Activated CD4-positive, alpha-beta T cell treated with anti-CD3 and anti-CD28 coated beads, Interleukin-2, amount 10 ng/mL, durations not matched to agents 24 days and 14 days (primary cell): ENCODE results near the gene MADD. TPM values are rescaled to one million over a fixed set of nuclear protein-coding genes. Genes with fewer than 3 reads are reported as not detected.

Experiments used
- DNase-seq: peaks from one replicate; pipeline ENCODE4 v3.0.0; 2022
- H3K27ac Mint-ChIP-seq: one replicate; pipeline ENCODE4 v1.8.0; 2022; ENCODE audit warnings: mild to moderate bottlenecking, mixed read lengths
- H3K27me3 Mint-ChIP-seq: one replicate; pipeline ENCODE4 v1.8.0; 2022; ENCODE audit warnings: mixed read lengths
- H3K36me3 Mint-ChIP-seq: one replicate; pipeline ENCODE4 v1.8.0; 2022; ENCODE audit warnings: low read depth, mild to moderate bottlenecking, mixed read lengths
- H3K4me1 Mint-ChIP-seq: one replicate; pipeline ENCODE4 v1.8.0; 2021; ENCODE audit warnings: mixed read lengths
- H3K4me3 Mint-ChIP-seq: one replicate; pipeline ENCODE4 v1.8.0; 2022; ENCODE audit warnings: mild to moderate bottlenecking, moderate library complexity, mixed read lengths
- H3K9me3 Mint-ChIP-seq: one replicate; pipeline ENCODE4 v1.8.0; 2021; ENCODE audit warnings: mixed read lengths
- intact Hi-C: fragments of 100-400 bp; cut with micrococcal nuclease; formaldehyde crosslinking; loops from one replicate; pipeline ENCODE4 v1.15.1; 2023
- total RNA-seq: library from RNA; stranded (reverse); gene quantifications from 2 replicates; pipeline ENCODE4 v1.2.3, GENCODE V29; 2022

The MADD gene
- total RNA-seq, 1 donor from 2014 or later, result 78.5 TPM

- Mint-ChIP-seq H3K36me3 (no peaks in the 10 kb centered on the region), H3K27ac (no peak overlapping the region), H3K4me1 (no peaks in the 10 kb centered on the region), H3K27me3 (no peaks in the 10 kb centered on the region), H3K4me3 (no peak overlapping the region), H3K9me3 (no peaks in the 10 kb centered on the region)
- intact Hi-C loops, result no loop called here
- DNase-seq, result no peak
Observed at GRCh38 chr11:47350315-47350714, 80.4 kb downstream of the MADD start.

GRCh38 chr11:47351156-47352126 lies 81.5 kb downstream of the MADD start:
- intact Hi-C loops, result no loop called here
- no peak overlapping the region for H3K4me3 Mint-ChIP-seq
- no peak for DNase-seq
- H3K27ac Mint-ChIP-seq, result no peak overlapping the region
- no peaks in the 10 kb centered on the region for H3K9me3 Mint-ChIP-seq
- no peaks in the 10 kb centered on the region for H3K27me3 Mint-ChIP-seq
- H3K4me1 Mint-ChIP-seq, result no peaks in the 10 kb centered on the region
- no peaks in the 10 kb centered on the region for H3K36me3 Mint-ChIP-seq

- intact Hi-C loops, result no loop called here
Observed at GRCh38 chr11:47352556-47352955, 82.6 kb downstream of the MADD start, which contains the start of gene MYBPC3. Gene MYBPC3, minus strand, starts transcription at chr11:47352702. Its CDS starts 55 bp downstream, at chr11:47352647.

GRCh38 chr11:47353978-47354774 lies 84.2 kb downstream of the MADD start:
- Mint-ChIP-seq H3K4me3 (no peak overlapping the region), H3K36me3 (no peaks in the 10 kb centered on the region), H3K9me3 (no peaks in the 10 kb centered on the region), H3K4me1 (peaks cover under 1% of the 10 kb centered on the region), H3K27me3 (no peaks in the 10 kb centered on the region), H3K27ac (peak overlapping the region; percentile 30)
- intact Hi-C loops, result no loop called here
- no peak for DNase-seq

More at GRCh38 chr11:47352556-47352955, 82.6 kb downstream of the MADD start, which contains the start of gene MYBPC3:
- Mint-ChIP-seq H3K4me3 (no peak within 1 kb of the TSS), H3K36me3 (no peaks in the 10 kb centered on the region), H3K27ac (no peak within 1 kb of the TSS), H3K9me3 (no peaks in the 10 kb centered on the region), H3K27me3 (no peaks in the 10 kb centered on the region), H3K4me1 (no peaks in the 10 kb centered on the region)
- no peak for DNase-seq

- intact Hi-C loops, result no loop called here
- Mint-ChIP-seq H3K27me3 (no peaks in the 10 kb centered on the region), H3K4me1 (peaks cover 7% of the 10 kb centered on the region), H3K36me3 (no peaks in the 10 kb centered on the region), H3K27ac (no peak overlapping the region), H3K9me3 (no peaks in the 10 kb centered on the region), H3K4me3 (no peak overlapping the region)
- no peak for DNase-seq
Observed at GRCh38 chr11:47354913-47355282, 85.0 kb downstream of the MADD start.

GRCh38 chr11:47355283-47356128 lies 85.6 kb downstream of the MADD start:
- H3K27me3 Mint-ChIP-seq, result no peaks in the 10 kb centered on the region
- no peak overlapping the region for H3K4me3 Mint-ChIP-seq
- no peak overlapping the region for H3K27ac Mint-ChIP-seq
- peaks cover 7% of the 10 kb centered on the region for H3K4me1 Mint-ChIP-seq
- intact Hi-C loops, result no loop called here
- no peaks in the 10 kb centered on the region for H3K36me3 Mint-ChIP-seq
- H3K9me3 Mint-ChIP-seq, result no peaks in the 10 kb centered on the region
- DNase-seq, result peak; percentile 76

GRCh38 chr11:47356129-47356997 lies 86.4 kb downstream of the MADD start:
- Mint-ChIP-seq H3K4me3 (no peak overlapping the region), H3K4me1 (peaks cover 9% of the 10 kb centered on the region), H3K9me3 (no peaks in the 10 kb centered on the region), H3K27ac (no peak overlapping the region), H3K27me3 (no peaks in the 10 kb centered on the region), H3K36me3 (no peaks in the 10 kb centered on the region)
- DNase-seq, result no peak
- intact Hi-C loops, result no loop called here

GRCh38 chr11:47356998-47357329 lies 87.0 kb downstream of the MADD start:
- DNase-seq, result no peak
- Mint-ChIP-seq H3K27ac (no peak overlapping the region), H3K4me1 (peaks cover 9% of the 10 kb centered on the region), H3K9me3 (no peaks in the 10 kb centered on the region), H3K4me3 (no peak overlapping the region), H3K27me3 (no peaks in the 10 kb centered on the region), H3K36me3 (no peaks in the 10 kb centered on the region)
- intact Hi-C loops, result no loop called here

- intact Hi-C loops, result no loop called here
- peaks cover 9% of the 10 kb centered on the region for H3K4me1 Mint-ChIP-seq
- no peaks in the 10 kb centered on the region for H3K9me3 Mint-ChIP-seq
- no peaks in the 10 kb centered on the region for H3K36me3 Mint-ChIP-seq
- no peak overlapping the region for H3K4me3 Mint-ChIP-seq
- no peak for DNase-seq
- H3K27me3 Mint-ChIP-seq, result no peaks in the 10 kb centered on the region
- H3K27ac Mint-ChIP-seq, result no peak overlapping the region
Observed at GRCh38 chr11:47357985-47358730, 88.2 kb downstream of the MADD start.

GRCh38 chr11:47358731-47359051 lies 88.8 kb downstream of the MADD start:
- Mint-ChIP-seq H3K4me1 (peaks cover 9% of the 10 kb centered on the region), H3K27ac (no peak overlapping the region), H3K4me3 (no peak overlapping the region), H3K9me3 (no peaks in the 10 kb centered on the region), H3K36me3 (no peaks in the 10 kb centered on the region), H3K27me3 (no peaks in the 10 kb centered on the region)
- no peak for DNase-seq
- intact Hi-C loops, result no loop called here

GRCh38 chr11:47359162-47359561 lies 89.2 kb downstream of the MADD start:
- H3K27me3 Mint-ChIP-seq, result no peaks in the 10 kb centered on the region
- H3K36me3 Mint-ChIP-seq, result no peaks in the 10 kb centered on the region
- no peak overlapping the region for H3K4me3 Mint-ChIP-seq
- peak overlapping the region; percentile 57 for H3K27ac Mint-ChIP-seq
- intact Hi-C loops, result no loop called here
- no peaks in the 10 kb centered on the region for H3K9me3 Mint-ChIP-seq
- DNase-seq, result no peak
- H3K4me1 Mint-ChIP-seq, result peaks cover 9% of the 10 kb centered on the region

- Mint-ChIP-seq H3K4me1 (peaks cover 9% of the 10 kb centered on the region), H3K27ac (peak overlapping the region; percentile 57), H3K9me3 (no peaks in the 10 kb centered on the region), H3K27me3 (no peaks in the 10 kb centered on the region), H3K36me3 (no peaks in the 10 kb centered on the region), H3K4me3 (no peak overlapping the region)
- no peak for DNase-seq
- intact Hi-C loops, result no loop called here
Observed at GRCh38 chr11:47359586-47359985, 89.7 kb downstream of the MADD start.
